GM12878 (cell line): ENCODE measurements around the gene PDXDC1. TPM values are rescaled to one million over a fixed set of nuclear protein-coding genes. Genes with fewer than 3 reads are reported as not detected.

ENCODE experiments used
- ATAC-seq: fragments of 200-7000 bp; cut with Tn5 transposase; 3 replicates; pipeline ENCODE4 v1.9.1; 2020; ENCODE audit warnings: mild to moderate bottlenecking, moderate library complexity
- BruUV-seq: library from RNA; stranded (reverse); fragments of 400-500 nt; replicated peaks from 2 replicates; lab custom pipeline; 2021; lab: Mats Ljungman, UMichigan
- CTCF ChIA-PET: fragments of 300-600 bp; sonication (Branson Sonifier 250); formaldehyde crosslinking; extraction: SDS; loops from one replicate; lab custom pipeline; 2021; ENCODE audit warnings: inconsistent platforms; lab: Yijun Ruan, JAX
- POLR2A ChIA-PET: fragments of 350-600 bp; formaldehyde crosslinking; extraction: SDS; loops from one replicate; lab custom pipeline; 2021; ENCODE audit warnings: inconsistent platforms; lab: Charles Lee
- RAD21 ChIA-PET: fragments of 300-600 bp; sonication (Branson Sonifier 250); formaldehyde crosslinking; loops from one replicate; lab custom pipeline; 2023; ENCODE audit warnings: antibody characterized with exemption; ENCODE audit not compliant: unreplicated experiment; lab: Charles Lee
- SMC1A ChIA-PET: fragments of 300-600 bp; sonication (Branson Sonifier 250); formaldehyde crosslinking; loops from one replicate; lab custom pipeline; 2023; ENCODE audit not compliant: unreplicated experiment, uncharacterized antibody; lab: Charles Lee
- DNase-seq: peaks from one replicate; pipeline ENCODE4 v3.0.0-alpha.2; 2011; ENCODE audit warnings: low read depth, low spot score
- FAIRE-seq: peaks from 3 replicates; lab custom pipeline; 2011; peaks lifted over from hg19 to GRCh38; lab: Jason Lieb, UNC
- H2AFZ ChIP-seq: 2 replicates; pipeline ENCODE4 v1.6.0; 2011; ENCODE audit warnings: low read depth, low read length, control low read depth; ENCODE audit not compliant: control insufficient read depth
- H3K27ac ChIP-seq: 2 replicates; pipeline ENCODE4 v1.5.1; 2011; ENCODE audit warnings: control low read depth; ENCODE audit not compliant: control insufficient read depth, insufficient read depth
- H3K27me3 ChIP-seq, 2 experiments: replicated peaks in 1 of 2; 2 replicates each; pipeline versions ENCODE4 v1.6.0 to v1.6.1; 2011; ENCODE audit warnings: low read length in 1 of 2; ENCODE audit not compliant: control insufficient read depth in 2 of 2, insufficient read depth in 2 of 2
- H3K36me3 ChIP-seq, 2 experiments: 2 replicates each; pipeline ENCODE4 v1.5.1; 2011; ENCODE audit warnings: low read length in 1 of 2; ENCODE audit not compliant: control insufficient read depth in 2 of 2, insufficient read depth in 2 of 2
- H3K4me1 ChIP-seq: 2 replicates; pipeline ENCODE4 v1.6.1; 2011; ENCODE audit warnings: mild to moderate bottlenecking, low read length, moderate library complexity, mixed read lengths; ENCODE audit not compliant: control insufficient read depth, insufficient read depth
- H3K4me2 ChIP-seq: 2 replicates; pipeline ENCODE4 v1.6.0; 2011; ENCODE audit warnings: control low read depth; ENCODE audit not compliant: control insufficient read depth, insufficient read depth
- H3K4me3 ChIP-seq: fragments of 200-600 bp; sonication (generic); 2 replicates; pipeline ENCODE4 v1.5.1; 2016
- H3K79me2 ChIP-seq: 2 replicates; pipeline ENCODE4 v1.6.0; 2011; ENCODE audit warnings: low read length; ENCODE audit not compliant: control insufficient read depth, insufficient read depth
- H3K9ac ChIP-seq: 2 replicates; pipeline ENCODE4 v1.8.0; 2011; ENCODE audit warnings: low read length, control low read depth, mixed read lengths; ENCODE audit not compliant: control insufficient read depth, insufficient read depth
- H3K9me3 ChIP-seq: replicated peaks from 3 replicates; pipeline ENCODE4 v1.5.1; 2011; ENCODE audit warnings: mild to moderate bottlenecking, low read length; ENCODE audit not compliant: control insufficient read depth, insufficient read depth
- H4K20me1 ChIP-seq: 2 replicates; pipeline ENCODE4 v1.6.0; 2011; ENCODE audit not compliant: control insufficient read depth, insufficient read depth
- MEF2A ChIP-seq: IDR thresholded peaks from 2 replicates; pipeline ENCODE4 v1.6.1; 2011; ENCODE audit warnings: low read depth, mild to moderate bottlenecking, low read length, moderate library complexity; ENCODE audit not compliant: insufficient read depth
- NR2F1 ChIP-seq: fragments of 450-650 bp; conservative IDR thresholded peaks from 2 replicates; pipeline ENCODE4 v1.6.1; 2017; ENCODE audit warnings: mild to moderate bottlenecking
- PAX8 ChIP-seq: fragments of 450-650 bp; IDR thresholded peaks from 2 replicates; pipeline ENCODE4 v1.6.1; 2017; ENCODE audit warnings: mild to moderate bottlenecking, moderate library complexity
- SREBF2 ChIP-seq: IDR thresholded peaks from 2 replicates; pipeline ENCODE4 v1.6.1; 2012; ENCODE audit warnings: mild to moderate bottlenecking, low read length
- WGBS: methylation state at CpG from one replicate; pipeline ENCODE4 v1.1.6; 2016; ENCODE audit warnings: low lambda C conversion rate; ENCODE audit not compliant: insufficient replicate concordance, insufficient coverage; ENCODE audit errors: missing lambda C conversion rate; 5-methylcytosine and 5-hydroxymethylcytosine counted together
- in situ Hi-C: fragments of 300-500 bp; cut with MboI; formaldehyde crosslinking; loops from 9 replicates; pipeline ENCODE4 v1.14.3; 2018; ENCODE audit warnings: mixed read lengths
- intact Hi-C: fragments of 100-400 bp; cut with micrococcal nuclease; formaldehyde crosslinking; loops from one replicate; pipeline ENCODE4 v1.14.2; 2022; ENCODE audit not compliant: unreplicated experiment
- polyA plus RNA-seq, 11 experiments: library from polyadenylated mRNA; depleted of rRNA in 4 of 11; unstranded in 6 of 11; stranded (reverse) in 5 of 11; fragments of >200 nt; fragmentation: Nextera tagmentation in 4 of 11; fragmentation: Illumina TruSeq in 1 of 11; extraction: Ambion mirVana in 4 of 11; extraction: Trizol in 1 of 11; gene quantifications; 1 replicate in 1 of 11; 2 replicates in 10 of 11; pipeline versions ENCODE4 v1.2.1 to v1.2.3, GENCODE V29; 2011 to 2016; ENCODE audit warnings: inconsistent platforms in 2 of 11, missing spikeins in 2 of 11, low read depth in 1 of 11
- total RNA-seq, 4 experiments: library from RNA; depleted of rRNA in 3 of 4; stranded (reverse); fragments of >200 nt in 3 of 4; fragmentation: Illumina TruSeq in 1 of 4; extraction: Trizol in 1 of 4; gene quantifications; 2 replicates each; pipeline versions ENCODE4 v1.2.1 to v1.2.3, GENCODE V29; 2013 to 2021
- TF ChIP-seq, protein P1 (sequence below): fragments of 450-650 bp; formaldehyde crosslinking; IDR thresholded peaks from 2 replicates; pipeline ENCODE4 v1.4.0; 2022; ENCODE audit warnings: mild to moderate bottlenecking, moderate library complexity

The PDXDC1 gene
- total and polyA plus RNA-seq, 10 of the 15 experiments (the other 5 are each of a cell fraction or from before 2014, with no cell fraction given) = 6.1 to 78.2 (median 53.8) TPM

DNA sequence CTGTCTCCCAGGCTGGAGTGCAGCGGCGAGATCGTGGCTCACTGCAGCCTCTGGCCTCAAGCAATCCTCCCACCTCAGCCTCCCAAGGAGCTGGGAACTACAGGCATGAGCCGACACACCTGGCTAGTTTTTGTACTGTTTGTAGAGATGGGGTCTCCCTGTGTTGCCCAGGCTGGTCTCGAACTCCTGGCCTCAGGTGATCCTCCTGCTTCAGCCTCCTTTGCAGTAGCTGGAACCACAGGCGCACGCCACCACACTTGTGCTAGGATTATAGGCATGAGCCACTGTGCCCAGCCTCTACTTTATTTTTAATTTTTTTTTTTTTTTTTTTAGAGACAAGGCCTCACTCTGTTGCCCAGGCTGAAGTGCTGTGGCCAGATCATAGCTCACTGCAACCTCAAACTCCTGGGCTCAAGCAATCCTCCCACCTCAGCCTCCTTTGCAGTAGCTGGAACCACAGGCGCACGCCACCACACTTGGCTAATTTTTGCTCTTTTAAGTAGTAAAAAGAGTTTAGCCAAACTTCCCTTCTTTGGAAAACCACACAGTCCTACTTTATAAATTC lies 76.6 kb downstream of the PDXDC1 start:
- intact Hi-C loops (no loop called here), in situ Hi-C loops (no loop called here)
- Histone ChIP-seq H4K20me1 (no peaks in the 10 kb centered on the region; the same call in 1 of the 2 replicates), H3K4me3 (no peak overlapping the region), H3K4me2 (no peak overlapping the region), H3K4me1 (no peaks in the 10 kb centered on the region; the same call in 1 of the 2 replicates), H3K79me2 (peaks cover 12% of the 10 kb centered on the region), H2AFZ (no peak overlapping the region), H3K27ac (no peak overlapping the region), H3K9ac (no peak overlapping the region), H3K27me3 (no peaks in the 10 kb centered on the region), H3K9me3 (no peaks in the 10 kb centered on the region), H3K36me3 (peaks cover 3 to 10% of the 10 kb centered on the region in 2 experiments; a peak in 3 of 4 replicates)
- DNase-seq (no peak), ATAC-seq (no peak), FAIRE-seq (no peak)
- WGBS = 97% methylated on average over 9 of the region's 9 CpGs
- POLR2A ChIA-PET = interaction anchor here (1.4 kb wide), 1 partner anchor 12 kb away, joined by 4 read pairs; no protein-coding TSS in a partner anchor
- SMC1A ChIA-PET = interaction anchor here (0.6 kb wide), 2 partner anchors 8 to 455 kb away, joined by 3 read pairs; no protein-coding TSS in a partner anchor
- no TSS peak for BruUV-seq
- CTCF ChIA-PET = interaction anchor here (1.8 to 2.6 kb wide), 2 partner anchors 17 to 21 kb away, joined by 4 to 7 read pairs; no protein-coding TSS in a partner anchor
- no peak for TF ChIP-seq PAX8
- RAD21 ChIA-PET = no interaction called here

DNA sequence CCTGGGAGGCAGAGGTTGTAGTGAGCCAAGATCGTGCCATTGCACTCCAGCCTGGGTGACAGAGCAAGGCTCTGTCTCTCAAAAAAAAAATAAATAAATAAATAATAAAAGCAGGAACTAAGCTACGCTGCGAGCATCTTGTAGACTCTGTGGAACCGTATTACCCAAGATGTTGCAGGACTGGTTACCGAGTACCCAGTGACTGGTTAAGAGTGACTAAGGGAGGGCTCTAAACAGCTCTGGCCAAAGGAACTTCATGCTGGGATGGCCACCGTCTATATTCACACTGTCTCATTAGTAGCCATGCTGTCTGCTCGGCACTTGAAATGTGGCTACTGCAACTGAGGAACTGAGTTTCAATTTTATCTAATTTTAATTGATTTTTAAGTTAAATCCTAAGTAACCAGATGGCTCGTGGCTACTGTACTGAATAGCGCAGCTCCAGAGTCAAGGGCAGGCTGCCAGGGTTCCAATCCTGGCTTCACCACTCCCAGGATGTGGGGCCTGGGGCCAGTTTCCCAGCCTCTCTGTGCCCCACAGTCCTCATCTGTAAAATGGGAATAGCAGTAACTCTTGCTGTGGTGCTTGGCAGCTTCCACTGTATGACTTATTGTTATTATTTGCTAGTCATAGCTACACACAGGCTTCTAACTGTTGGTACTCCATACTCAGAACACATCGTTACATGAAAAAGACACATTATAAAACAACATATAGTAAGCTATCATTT lies 78.1 kb downstream of the PDXDC1 start:
- no peak for DNase-seq
- no peak for TF ChIP-seq MEF2A
- TF ChIP-seq NR2F1 = no peak
- TF ChIP-seq, protein P1, sequence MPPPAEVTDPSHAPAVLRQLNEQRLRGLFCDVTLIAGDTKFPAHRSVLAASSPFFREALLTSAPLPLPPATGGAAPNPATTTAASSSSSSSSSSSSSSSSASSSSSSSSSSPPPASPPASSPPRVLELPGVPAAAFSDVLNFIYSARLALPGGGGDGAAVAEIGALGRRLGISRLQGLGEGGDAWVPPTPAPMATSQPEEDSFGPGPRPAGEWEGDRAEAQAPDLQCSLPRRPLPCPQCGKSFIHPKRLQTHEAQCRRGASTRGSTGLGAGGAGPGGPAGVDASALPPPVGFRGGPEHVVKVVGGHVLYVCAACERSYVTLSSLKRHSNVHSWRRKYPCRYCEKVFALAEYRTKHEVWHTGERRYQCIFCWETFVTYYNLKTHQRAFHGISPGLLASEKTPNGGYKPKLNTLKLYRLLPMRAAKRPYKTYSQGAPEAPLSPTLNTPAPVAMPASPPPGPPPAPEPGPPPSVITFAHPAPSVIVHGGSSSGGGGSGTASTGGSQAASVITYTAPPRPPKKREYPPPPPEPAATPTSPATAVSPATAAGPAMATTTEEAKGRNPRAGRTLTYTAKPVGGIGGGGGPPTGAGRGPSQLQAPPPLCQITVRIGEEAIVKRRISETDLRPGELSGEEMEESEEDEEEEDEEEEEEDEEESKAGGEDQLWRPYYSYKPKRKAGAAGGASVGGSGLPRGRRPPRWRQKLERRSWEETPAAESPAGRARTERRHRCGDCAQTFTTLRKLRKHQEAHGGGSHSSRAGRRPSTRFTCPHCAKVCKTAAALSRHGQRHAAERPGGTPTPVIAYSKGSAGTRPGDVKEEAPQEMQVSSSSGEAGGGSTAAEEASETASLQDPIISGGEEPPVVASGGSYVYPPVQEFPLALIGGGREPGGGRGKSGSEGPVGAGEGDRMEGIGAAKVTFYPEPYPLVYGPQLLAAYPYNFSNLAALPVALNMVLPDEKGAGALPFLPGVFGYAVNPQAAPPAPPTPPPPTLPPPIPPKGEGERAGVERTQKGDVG (CRISPR knock-in tag) = no peak
- no peak for TF ChIP-seq SREBF2
- TF ChIP-seq, all 136 proteins: peak for 0
- Histone ChIP-seq H3K4me3 (no peak overlapping the region), H4K20me1 (no peaks in the 10 kb centered on the region), H3K9ac (no peak overlapping the region), H3K36me3 (no peaks in the 10 kb centered on the region), H3K79me2 (peaks cover 12% of the 10 kb centered on the region), H3K27me3 (no peaks in the 10 kb centered on the region), H3K4me2 (no peak overlapping the region), H3K27ac (no peak overlapping the region), H3K9me3 (no peaks in the 10 kb centered on the region), H2AFZ (no peak overlapping the region), H3K4me1 (no peaks in the 10 kb centered on the region; the same call in 1 of the 2 replicates)
- intact Hi-C loops (no loop called here), in situ Hi-C loops (no loop called here)
- FAIRE-seq (no peak), ATAC-seq (no peak)
- WGBS = 89% methylated on average over 10 of the region's 10 CpGs
- SMC1A ChIA-PET = no interaction called here
- RAD21 ChIA-PET = no interaction called here
- CTCF ChIA-PET = no interaction called here
- POLR2A ChIA-PET = interaction anchor here (1.4 kb wide), 1 partner anchor 14 kb away, joined by 4 read pairs; no protein-coding TSS in a partner anchor
- no TSS peak for BruUV-seq
